Hematopoietic multipotent progenitor cell treated with erythropoietin and hydrocortisone succinate and interleukin-3 and kit ligand, for 6 days (in vitro differentiated cells): ENCODE measurements around the gene SNAPC3.
"Not testable (repeated sequence)": the region's sequence is repeated elsewhere in the genome, so short reads cannot be mapped to it uniquely, and the experiment has no call there.

ENCODE experiments used
- DNase-seq: peaks from one replicate; pipeline ENCODE4 v3.0.0-alpha.2; 2015

SNAPC3 gene

GRCh38 chr9:15423231-15423985 lies 732 bp downstream of the SNAPC3 start:
- peak; percentile 62 for DNase-seq

- DNase-seq: no peak
Observed at GRCh38 chr9:15426019-15426418, 3.3 kb downstream of the SNAPC3 start.

- DNase-seq: not testable (repeated sequence)
Observed at GRCh38 chr9:15427702-15428101, 5.0 kb downstream of the SNAPC3 start.

GRCh38 chr9:15430920-15431844 lies 8.5 kb downstream of the SNAPC3 start:
- no peak for DNase-seq

GRCh38 chr9:15433191-15433590 lies 10.5 kb downstream of the SNAPC3 start:
- DNase-seq: no peak

GRCh38 chr9:15433661-15434060 lies 11.0 kb downstream of the SNAPC3 start:
- no peak for DNase-seq

- DNase-seq: no peak
Observed at GRCh38 chr9:15438891-15439290, 16.2 kb downstream of the SNAPC3 start.

GRCh38 chr9:15441841-15442240 lies 19.2 kb downstream of the SNAPC3 start:
- DNase-seq: not testable (repeated sequence)

- DNase-seq: not testable (repeated sequence)
Observed at GRCh38 chr9:15442264-15442663, 19.6 kb downstream of the SNAPC3 start.

- DNase-seq: no peak
Observed at GRCh38 chr9:15444141-15444540, 21.5 kb downstream of the SNAPC3 start.

GRCh38 chr9:15453956-15454355 lies 31.3 kb downstream of the SNAPC3 start:
- no peak for DNase-seq

GRCh38 chr9:15461056-15461455 lies 38.4 kb downstream of the SNAPC3 start:
- DNase-seq: no peak

GRCh38 chr9:15461601-15462000 lies 38.9 kb downstream of the SNAPC3 start:
- no peak for DNase-seq

GRCh38 chr9:15468145-15468544 lies 45.5 kb downstream of the SNAPC3 start:
- no peak for DNase-seq

GRCh38 chr9:15469406-15469805 lies 46.7 kb downstream of the SNAPC3 start:
- no peak for DNase-seq

- DNase-seq: no peak
Observed at GRCh38 chr9:15469862-15470261, 47.2 kb downstream of the SNAPC3 start.

GRCh38 chr9:15475923-15476536 lies 53.4 kb downstream of the SNAPC3 start:
- no peak for DNase-seq

- DNase-seq: no peak
Observed at GRCh38 chr9:15480028-15480427, 57.4 kb downstream of the SNAPC3 start.

GRCh38 chr9:15482146-15482545 lies 59.5 kb downstream of the SNAPC3 start:
- DNase-seq: no peak

GRCh38 chr9:15484802-15485201 lies 62.1 kb downstream of the SNAPC3 start:
- no peak for DNase-seq

- DNase-seq: peak; percentile 63
Observed at GRCh38 chr9:15485836-15486666, 63.4 kb downstream of the SNAPC3 start.

- no peak for DNase-seq
Observed at GRCh38 chr9:15491950-15492349, 69.3 kb downstream of the SNAPC3 start.
